Stimulated activated CD8-positive, alpha-beta memory T cell treated with anti-CD3 and anti-CD28 coated beads, Interleukin-15, amount 100 ng/mL, for 24 hours (primary cell): ENCODE data around the gene SPATA17.
"Not testable (repeated sequence)": the region's sequence is repeated elsewhere in the genome, so short reads cannot be mapped to it uniquely, and the experiment has no call there.

Experiments
- DNase-seq: peaks from one replicate; pipeline ENCODE4 v3.0.0-alpha.2; 2020; ENCODE audit warnings: low read depth

The SPATA17 gene

GRCh38 chr1:217674028-217674729, 43.0 kb downstream of the SPATA17 start:
- DNase-seq, result no peak

DNA sequence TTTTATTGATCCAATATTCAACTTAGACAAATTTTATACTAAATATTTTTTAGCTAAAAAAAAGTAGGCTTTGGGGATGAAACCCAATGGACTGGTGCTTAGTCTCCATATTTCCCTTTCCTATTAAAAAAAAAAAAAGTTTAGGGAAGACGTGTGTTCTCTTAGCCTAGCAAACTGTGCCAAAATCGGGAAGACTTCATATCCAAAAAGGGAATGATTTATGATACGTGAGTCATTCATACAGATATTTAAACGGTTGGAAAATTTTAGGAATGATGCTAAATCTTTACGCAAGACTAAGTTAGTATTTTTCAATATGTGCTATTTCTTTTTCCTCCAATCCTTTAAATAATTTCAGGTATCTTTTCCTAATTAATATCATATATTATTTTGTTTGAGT, 50.7 kb downstream of the SPATA17 start:
- no peak for DNase-seq

GRCh38 chr1:217687511-217687910, 56.4 kb downstream of the SPATA17 start:
- no peak for DNase-seq

DNA sequence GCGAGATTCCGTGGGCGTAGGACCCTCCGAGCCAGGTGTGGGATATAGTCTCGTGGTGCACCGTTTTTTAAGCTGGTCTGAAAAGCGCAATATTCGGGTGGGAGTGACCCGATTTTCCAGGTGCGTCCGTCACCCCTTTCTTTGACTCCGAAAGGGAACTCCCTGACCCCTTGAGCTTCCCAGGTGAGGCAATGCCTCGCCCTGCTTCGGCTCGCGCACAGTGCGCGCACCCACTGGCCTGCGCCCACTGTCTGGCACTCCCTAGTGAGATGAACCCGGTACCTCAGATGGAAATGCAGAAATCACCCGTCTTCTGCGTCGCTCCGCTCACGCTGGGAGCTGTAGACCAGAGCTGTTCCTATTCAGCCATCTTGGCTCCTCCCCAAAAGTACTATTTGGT, 65.0 kb downstream of the SPATA17 start:
- DNase-seq, result not testable (repeated sequence)

- DNase-seq, result no peak
Measured at GRCh38 chr1:217703326-217703725, 72.2 kb downstream of the SPATA17 start.

DNA sequence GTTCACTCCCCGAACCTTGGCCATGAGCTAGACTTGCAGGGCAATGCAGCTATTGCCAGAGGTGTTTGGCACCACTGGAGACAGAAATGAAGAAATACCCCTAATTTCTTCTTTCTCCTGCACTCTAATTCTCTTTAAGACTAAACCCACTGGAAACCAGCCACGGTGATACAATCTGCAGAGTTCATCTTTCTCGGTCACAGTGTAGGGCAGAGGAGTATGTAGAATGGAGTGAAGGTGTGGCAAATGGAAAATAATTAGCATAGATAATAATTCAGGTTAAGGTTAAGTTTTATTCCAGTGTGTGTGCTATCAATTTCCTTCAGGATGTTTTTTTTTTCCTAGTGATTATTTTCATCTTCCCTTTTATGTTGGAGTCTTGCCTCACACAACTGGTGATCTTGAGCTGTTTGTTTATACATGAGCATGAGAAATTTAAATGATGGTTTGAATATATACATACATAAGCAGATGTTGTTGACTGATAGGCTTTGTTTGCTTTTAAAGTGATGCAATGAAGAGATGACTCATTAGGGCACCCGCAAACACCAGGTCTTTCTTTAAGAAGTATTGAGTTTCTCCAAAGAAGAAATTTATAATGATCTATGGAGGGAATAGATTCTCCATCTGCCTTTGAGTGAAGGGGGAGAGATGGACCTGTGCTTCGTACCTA, 81.9 kb downstream of the SPATA17 start:
- DNase-seq, result no peak

DNA sequence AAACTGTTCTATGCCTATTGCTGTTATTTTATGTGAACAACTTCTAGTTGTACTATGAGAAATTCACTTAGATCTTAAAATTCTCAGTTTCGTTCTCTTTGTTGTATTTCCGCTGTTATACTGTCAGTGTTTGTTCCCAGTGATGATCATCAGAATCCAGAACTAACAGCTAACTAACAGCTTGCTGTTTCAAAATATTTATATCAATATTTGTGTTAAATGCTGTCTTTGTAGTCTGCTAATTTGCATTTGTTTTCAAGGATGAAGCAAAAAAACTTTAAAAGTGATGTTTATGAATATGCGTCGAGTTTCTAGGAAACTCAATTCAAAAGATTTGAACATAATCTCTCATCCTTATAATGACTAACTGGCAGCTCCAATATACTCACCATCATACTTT, 84.5 kb downstream of the SPATA17 start:
- no peak for DNase-seq

DNA sequence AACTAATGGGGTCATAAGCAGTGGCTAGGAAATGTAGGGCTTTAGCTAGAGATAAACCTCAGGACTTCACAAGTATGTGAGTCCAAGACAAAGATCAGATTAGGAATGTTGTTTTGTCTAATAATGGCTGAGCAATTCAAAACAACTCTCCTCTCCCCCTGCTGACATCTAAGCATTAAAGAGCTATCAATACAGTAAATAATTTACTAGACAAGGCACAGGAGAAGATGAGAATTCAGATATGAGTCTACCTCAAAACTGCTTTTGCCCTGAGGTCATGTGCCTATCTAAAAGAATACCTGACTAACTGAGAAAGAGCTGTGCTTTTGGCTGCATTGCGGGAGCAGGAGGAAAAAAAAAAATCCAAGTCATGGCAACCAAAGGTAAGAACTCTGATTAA, 86.8 kb downstream of the SPATA17 start:
- no peak for DNase-seq

GRCh38 chr1:217718873-217719272, 87.7 kb downstream of the SPATA17 start:
- no peak for DNase-seq

GRCh38 chr1:217721692-217722091, 90.5 kb downstream of the SPATA17 start:
- no peak for DNase-seq

GRCh38 chr1:217734973-217735372, 103.8 kb downstream of the SPATA17 start:
- DNase-seq, result no peak

GRCh38 chr1:217747156-217747769, 116.1 kb downstream of the SPATA17 start:
- DNase-seq, result no peak

DNA sequence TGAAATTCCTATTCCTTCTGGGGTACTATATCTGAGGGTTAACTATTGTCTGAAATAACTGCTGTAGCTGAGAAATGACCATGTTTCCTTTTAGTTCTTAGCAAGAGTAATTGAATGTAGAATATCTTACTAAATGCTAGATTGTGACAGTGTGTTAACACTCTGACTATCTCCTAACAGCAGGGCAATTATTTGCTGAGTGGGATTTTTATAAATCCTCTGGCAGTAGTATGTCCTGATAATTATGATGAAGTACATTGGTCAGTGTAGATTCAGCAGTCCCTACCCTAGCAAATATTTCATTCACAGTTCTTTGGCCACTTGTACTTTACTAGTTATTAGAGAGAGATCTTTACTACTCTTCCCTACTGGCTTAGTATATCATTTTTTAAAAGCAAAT, 138.6 kb downstream of the SPATA17 start:
- no peak for DNase-seq

- DNase-seq, result no peak
Measured at GRCh38 chr1:217770918-217771317, 139.8 kb downstream of the SPATA17 start.

- DNase-seq, result no peak
Measured at GRCh38 chr1:217776693-217777092, 145.5 kb downstream of the SPATA17 start.

DNA sequence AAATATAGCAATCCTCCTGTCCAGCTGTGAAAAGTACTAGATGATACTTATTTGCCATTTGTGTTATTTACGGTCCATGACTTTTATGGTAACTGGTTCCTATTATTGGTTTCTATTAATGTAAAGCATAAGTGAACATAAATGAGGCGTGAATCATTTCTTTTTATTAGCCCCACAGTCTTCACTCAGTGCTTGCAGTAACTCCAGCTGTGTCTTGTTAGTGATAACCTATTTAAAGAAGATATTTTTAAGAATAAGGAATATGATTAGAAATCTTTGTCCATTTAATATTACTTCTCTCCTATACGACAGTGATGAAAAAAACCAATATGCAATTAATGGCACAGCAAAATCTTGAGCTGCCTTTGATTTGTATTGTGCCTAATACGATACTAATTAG, 149.9 kb downstream of the SPATA17 start:
- no peak for DNase-seq

DNA sequence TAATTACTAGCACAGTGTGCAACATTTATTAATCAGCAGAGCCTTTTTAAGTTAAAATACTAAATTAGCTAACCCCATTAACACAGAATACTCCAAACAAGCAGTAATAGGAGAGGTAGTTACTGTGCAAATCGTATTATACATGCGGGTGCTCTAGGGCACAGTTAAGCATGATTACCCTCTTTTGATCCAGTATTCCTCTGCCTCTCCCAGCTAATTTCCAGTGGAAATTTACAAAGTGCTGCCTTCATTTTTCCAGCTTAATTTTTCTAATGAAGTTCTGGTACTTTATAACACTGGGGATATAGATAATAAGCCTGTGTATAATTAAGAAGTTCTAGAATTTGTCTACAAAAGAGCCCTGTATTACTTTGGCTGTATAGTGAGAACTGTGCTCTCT, 159.9 kb downstream of the SPATA17 start:
- DNase-seq, result no peak

GRCh38 chr1:217805792-217806191, 174.6 kb downstream of the SPATA17 start:
- no peak for DNase-seq

- no peak for DNase-seq
Measured at GRCh38 chr1:217812175-217812574, 181.0 kb downstream of the SPATA17 start.

- DNase-seq, result no peak
Measured at GRCh38 chr1:217813031-217813430, 181.9 kb downstream of the SPATA17 start.

GRCh38 chr1:217837691-217838090, 206.5 kb downstream of the SPATA17 start:
- DNase-seq, result no peak

DNA sequence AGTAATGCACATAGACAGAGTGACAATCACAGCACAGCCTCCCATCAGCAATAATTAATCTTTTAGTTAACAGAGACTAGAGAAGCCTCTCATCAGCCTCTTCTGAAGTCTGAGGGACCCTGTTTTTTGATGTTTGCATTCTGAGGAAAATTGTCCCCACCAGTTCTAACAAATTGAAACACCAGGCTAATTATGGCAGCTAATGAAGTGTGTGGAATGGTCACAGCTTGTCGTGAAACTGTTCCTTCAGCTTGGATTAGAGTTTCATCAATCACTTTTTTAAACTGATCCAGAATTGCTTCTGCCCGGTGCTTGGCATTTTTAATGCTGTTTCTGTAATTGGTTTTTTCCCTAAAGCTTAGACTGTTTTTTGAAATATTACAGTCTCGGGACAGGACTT, 208.0 kb downstream of the SPATA17 start:
- DNase-seq, result no peak

- DNase-seq, result no peak
Measured at GRCh38 chr1:217846733-217847132, 215.6 kb downstream of the SPATA17 start.
